Uterus (tissue), 2 donors: ENCODE results near the gene C1orf210.

Experiments used
- CTCF ChIP-seq, 4 experiments: fragments of 200-600 bp in 2 of 4; fragments of 450-650 bp in 2 of 4; sonication (generic) in 2 of 4; IDR thresholded peaks; one replicate each; pipeline ENCODE4 v1.5.1; 2016 to 2019; ENCODE audit warnings: antibody characterized with exemption in 4 of 4, mild to moderate bottlenecking in 2 of 4, moderate library complexity in 1 of 4
- POLR2A ChIP-seq, 2 donors: fragments of 450-650 bp; IDR thresholded peaks; one replicate each; pipeline ENCODE4 v1.6.1; 2016; ENCODE audit warnings: antibody characterized with exemption in 2 of 2, mild to moderate bottlenecking in 1 of 2, moderate library complexity in 1 of 2

GRCh38 chr1:43265431-43265830 is 19.9 kb downstream of the C1orf210 start:
- no peak for TF ChIP-seq CTCF (IDR thresholded peaks at IDR 0.05)
- TF ChIP-seq POLR2A (IDR thresholded peaks at IDR 0.05): no peak
